Central memory CD8-positive, alpha-beta T cell (primary cell): ENCODE measurements around the gene ZNF414.
"Not testable (repeated sequence)": the region's sequence is repeated elsewhere in the genome, so short reads cannot be mapped to it uniquely, and the experiment has no call there.

ENCODE experiments used
- ATAC-seq: fragments of 150-1000 bp; cut with Tn5 transposase; replicated peaks from 2 replicates; pipeline ENCODE4 v1.10.0; 2022; ENCODE audit warnings: mild to moderate bottlenecking, moderate FRiP score, moderate number of reproducible peaks; ENCODE audit not compliant: poor library complexity, severe bottlenecking; ENCODE audit errors: extremely low read depth
- DNase-seq, 2 donors: peaks; one replicate each; pipeline ENCODE4 v3.0.0; 2021; ENCODE audit warnings: low spot score in 2 of 2
- H3K27ac Mint-ChIP-seq: one replicate; pipeline ENCODE4 v1.8.0; 2022; ENCODE audit warnings: low read depth, mild to moderate bottlenecking, moderate library complexity, mixed read lengths
- H3K27me3 Mint-ChIP-seq: one replicate; pipeline ENCODE4 v1.8.0; 2022; ENCODE audit warnings: mixed read lengths
- H3K36me3 Mint-ChIP-seq: one replicate; pipeline ENCODE4 v1.8.0; 2022; ENCODE audit warnings: mild to moderate bottlenecking, moderate library complexity, mixed read lengths; ENCODE audit not compliant: insufficient read depth
- H3K4me1 Mint-ChIP-seq: one replicate; pipeline ENCODE4 v1.8.0; 2022; ENCODE audit warnings: mixed read lengths
- H3K4me3 Mint-ChIP-seq: one replicate; pipeline ENCODE4 v1.8.0; 2022; ENCODE audit warnings: mild to moderate bottlenecking, moderate library complexity, mixed read lengths
- H3K9me3 Mint-ChIP-seq: one replicate; pipeline ENCODE4 v1.8.0; 2022; ENCODE audit warnings: mixed read lengths

ZNF414 gene

DNA sequence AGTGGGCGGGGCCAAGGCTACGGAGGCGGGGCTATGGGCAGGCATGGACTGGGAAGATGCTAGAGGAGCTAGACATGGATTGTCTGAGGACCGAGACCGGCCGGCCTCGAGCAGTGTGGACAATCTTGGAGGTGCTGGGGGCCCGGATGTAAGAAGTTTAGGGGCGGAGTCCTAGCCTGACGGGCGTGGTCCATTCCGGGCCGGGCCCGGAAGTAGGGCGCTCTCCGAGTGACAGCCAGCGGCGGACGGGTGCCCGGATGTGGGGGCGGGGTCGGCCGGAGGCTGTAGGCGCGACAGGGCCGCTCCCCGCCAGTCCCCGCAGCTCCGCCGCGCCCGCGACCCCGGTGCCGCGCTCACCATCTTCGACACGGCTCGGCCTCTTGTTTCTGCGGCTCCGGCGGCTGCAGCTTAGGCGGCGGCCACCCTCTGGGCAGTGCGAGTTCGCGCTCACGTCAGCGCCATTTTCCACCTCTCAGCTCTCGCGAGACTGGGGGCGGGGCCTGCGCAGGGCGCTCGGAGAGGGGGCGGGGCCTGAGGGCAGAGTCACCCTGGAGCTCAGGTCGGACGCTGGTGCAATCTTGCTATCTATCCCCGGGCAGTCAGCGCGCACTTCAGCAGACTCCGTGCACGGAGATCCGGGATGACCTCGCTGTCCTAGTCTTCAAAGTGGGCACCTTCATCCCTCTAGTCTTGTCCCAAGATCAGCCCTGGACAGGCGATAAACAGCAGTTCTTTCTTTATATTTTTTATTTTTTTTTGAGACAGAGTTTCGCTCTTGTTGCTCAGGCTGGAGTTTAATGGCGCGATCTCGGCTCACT lies at the start of gene ZNF414:
TSS of gene ZNF414 (minus strand) at position 481 of the 818 bp plus-strand sequence. CDS start at position 360, 121 bp downstream.
- H3K9me3 Mint-ChIP-seq = no peaks in the 10 kb centered on the region
- H3K27me3 Mint-ChIP-seq = no peaks in the 10 kb centered on the region
- peaks cover 46% of the 10 kb centered on the region for H3K4me1 Mint-ChIP-seq
- peak; percentile 95 to 98 for DNase-seq
- peak within 1 kb of the TSS; percentile 92 for H3K4me3 Mint-ChIP-seq
- ATAC-seq = peak; percentile 80
- H3K27ac Mint-ChIP-seq = peak within 1 kb of the TSS; percentile 99
- peaks cover 41% of the 10 kb centered on the region for H3K36me3 Mint-ChIP-seq

GRCh38 chr19:8561075-8561764 lies 47.3 kb upstream of the ZNF414 start:
- Mint-ChIP-seq H3K9me3 (no peaks in the 10 kb centered on the region), H3K4me3 (peak overlapping the region; percentile 19), H3K36me3 (peaks cover 51% of the 10 kb centered on the region), H3K27ac (peak overlapping the region; percentile 96), H3K4me1 (peaks cover 63% of the 10 kb centered on the region), H3K27me3 (no peaks in the 10 kb centered on the region)
- ATAC-seq (no peak), DNase-seq (no peak)

GRCh38 chr19:8558325-8558724 lies 44.4 kb upstream of the ZNF414 start:
- H3K36me3 Mint-ChIP-seq = peaks cover 64% of the 10 kb centered on the region
- peaks cover 50% of the 10 kb centered on the region for H3K4me1 Mint-ChIP-seq
- H3K27ac Mint-ChIP-seq = peak overlapping the region; percentile 89
- DNase-seq (no peak), ATAC-seq (no peak)
- no peaks in the 10 kb centered on the region for H3K27me3 Mint-ChIP-seq
- peak overlapping the region; percentile 51 for H3K4me3 Mint-ChIP-seq
- H3K9me3 Mint-ChIP-seq = no peaks in the 10 kb centered on the region

GRCh38 chr19:8557642-8558238 lies 43.8 kb upstream of the ZNF414 start:
- Mint-ChIP-seq H3K4me3 (peak overlapping the region; percentile 51), H3K27ac (peak overlapping the region; percentile 89), H3K4me1 (peaks cover 48% of the 10 kb centered on the region), H3K36me3 (peaks cover 65% of the 10 kb centered on the region), H3K9me3 (no peaks in the 10 kb centered on the region), H3K27me3 (no peaks in the 10 kb centered on the region)
- no peak for DNase-seq
- ATAC-seq = no peak

- peaks cover 58% of the 10 kb centered on the region for H3K36me3 Mint-ChIP-seq
These were observed 39.8 kb upstream of the ZNF414 start for GRCh38 chr19:8553729-8554128.

DNA sequence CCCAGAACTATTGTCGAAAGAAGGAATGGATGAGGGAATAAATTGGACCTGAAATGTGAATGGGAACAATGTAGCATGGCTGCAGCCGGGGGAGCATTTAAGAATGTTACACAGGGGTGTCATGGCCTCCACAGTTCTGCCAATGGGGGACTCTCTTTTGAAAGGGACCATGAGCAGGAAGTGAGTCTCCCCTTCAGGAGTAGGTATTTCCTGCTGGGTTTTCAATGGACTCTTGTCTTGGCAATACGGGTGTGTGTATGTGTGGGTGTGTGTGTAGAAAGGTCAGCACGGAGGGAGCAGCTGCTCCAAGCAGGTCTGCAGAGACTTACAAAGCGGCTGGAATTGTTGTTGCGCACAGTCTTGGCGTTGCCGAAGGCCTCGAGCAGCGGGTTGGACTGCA lies 38.8 kb upstream of the ZNF414 start:
- ATAC-seq (no peak), DNase-seq (no peak)
- peaks cover 36% of the 10 kb centered on the region for H3K4me1 Mint-ChIP-seq
- no peaks in the 10 kb centered on the region for H3K27me3 Mint-ChIP-seq
- H3K36me3 Mint-ChIP-seq = peaks cover 66% of the 10 kb centered on the region
- H3K27ac Mint-ChIP-seq = peak overlapping the region; percentile 30
- H3K4me3 Mint-ChIP-seq = no peak overlapping the region
- H3K9me3 Mint-ChIP-seq = no peaks in the 10 kb centered on the region

More at GRCh38 chr19:8553729-8554128, 39.8 kb upstream of the ZNF414 start:
- not testable (repeated sequence) for ATAC-seq, H3K27me3 Mint-ChIP-seq, DNase-seq, H3K9me3 Mint-ChIP-seq, H3K4me3 Mint-ChIP-seq
- Mint-ChIP-seq H3K4me1 (peaks cover 40% of the 10 kb centered on the region), H3K27ac (peak overlapping the region; percentile 82)

GRCh38 chr19:8550070-8550469 lies 36.1 kb upstream of the ZNF414 start:
- no peak overlapping the region for H3K4me3 Mint-ChIP-seq
- no peaks in the 10 kb centered on the region for H3K9me3 Mint-ChIP-seq
- no peak for DNase-seq
- peaks cover 29% of the 10 kb centered on the region for H3K4me1 Mint-ChIP-seq
- no peak for ATAC-seq
- no peaks in the 10 kb centered on the region for H3K27me3 Mint-ChIP-seq
- peaks cover 70% of the 10 kb centered on the region for H3K36me3 Mint-ChIP-seq
- no peak overlapping the region for H3K27ac Mint-ChIP-seq

DNA sequence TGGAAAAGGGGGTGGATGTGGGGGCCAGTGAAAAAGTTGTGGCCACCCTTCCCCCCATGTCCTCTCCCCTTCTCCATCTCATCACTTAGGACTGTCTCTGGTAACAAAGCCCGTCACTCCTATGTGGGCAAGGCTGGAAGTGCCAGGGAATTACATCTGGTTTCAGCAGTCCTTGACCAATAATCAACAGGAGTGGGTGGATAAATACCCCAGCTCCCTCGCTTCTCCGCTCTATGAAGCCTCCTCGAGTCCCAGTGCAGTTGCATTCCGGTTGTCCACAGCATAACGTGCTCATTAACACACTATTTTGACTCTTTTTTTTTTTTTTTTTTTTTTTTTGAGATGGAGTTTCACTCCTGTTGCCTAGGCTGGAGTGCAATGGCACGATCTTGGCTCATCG lies 31.8 kb upstream of the ZNF414 start:
- Mint-ChIP-seq H3K9me3 (no peaks in the 10 kb centered on the region), H3K36me3 (peaks cover 64% of the 10 kb centered on the region), H3K27ac (peak overlapping the region; percentile 71), H3K27me3 (no peaks in the 10 kb centered on the region), H3K4me3 (no peak overlapping the region), H3K4me1 (peaks cover 9% of the 10 kb centered on the region)
- DNase-seq (no peak), ATAC-seq (no peak)

GRCh38 chr19:8544168-8544567 lies 30.2 kb upstream of the ZNF414 start:
- ATAC-seq (no peak), DNase-seq (no peak)
- no peak overlapping the region for H3K27ac Mint-ChIP-seq
- H3K36me3 Mint-ChIP-seq = peaks cover 74% of the 10 kb centered on the region
- no peaks in the 10 kb centered on the region for H3K9me3 Mint-ChIP-seq
- H3K4me1 Mint-ChIP-seq = peaks cover 9% of the 10 kb centered on the region
- no peaks in the 10 kb centered on the region for H3K27me3 Mint-ChIP-seq
- H3K4me3 Mint-ChIP-seq = no peak overlapping the region

DNA sequence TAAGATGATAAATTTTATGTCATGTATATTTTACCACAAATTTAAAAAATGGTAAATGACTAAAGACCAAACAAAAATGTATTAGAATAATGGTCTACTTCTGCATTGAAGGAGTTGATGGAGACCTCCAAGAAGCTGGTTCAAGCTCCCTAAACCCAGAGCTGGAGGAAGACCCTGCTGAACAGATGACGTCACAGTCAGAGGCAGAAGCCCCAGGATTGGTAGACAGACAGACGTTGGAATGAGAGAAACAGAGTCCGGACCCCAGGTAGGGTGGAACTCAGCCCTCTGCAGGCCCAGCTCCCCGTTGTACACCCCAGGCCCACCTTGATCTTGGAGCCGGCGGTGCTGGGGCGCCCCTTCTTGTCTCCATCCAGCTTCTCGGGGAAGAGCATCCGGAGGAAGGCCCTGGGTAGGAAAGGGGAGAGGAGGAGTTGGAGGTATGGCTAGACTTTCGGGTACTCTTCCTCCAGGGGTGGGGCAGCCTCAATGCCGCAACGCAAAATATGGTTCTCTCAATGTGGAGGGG lies 25.7 kb upstream of the ZNF414 start:
- Mint-ChIP-seq H3K9me3 (no peaks in the 10 kb centered on the region), H3K4me3 (no peak overlapping the region), H3K36me3 (peaks cover 67% of the 10 kb centered on the region), H3K27ac (no peak overlapping the region), H3K4me1 (peaks cover 10% of the 10 kb centered on the region), H3K27me3 (no peaks in the 10 kb centered on the region)
- ATAC-seq (no peak), DNase-seq (no peak)

DNA sequence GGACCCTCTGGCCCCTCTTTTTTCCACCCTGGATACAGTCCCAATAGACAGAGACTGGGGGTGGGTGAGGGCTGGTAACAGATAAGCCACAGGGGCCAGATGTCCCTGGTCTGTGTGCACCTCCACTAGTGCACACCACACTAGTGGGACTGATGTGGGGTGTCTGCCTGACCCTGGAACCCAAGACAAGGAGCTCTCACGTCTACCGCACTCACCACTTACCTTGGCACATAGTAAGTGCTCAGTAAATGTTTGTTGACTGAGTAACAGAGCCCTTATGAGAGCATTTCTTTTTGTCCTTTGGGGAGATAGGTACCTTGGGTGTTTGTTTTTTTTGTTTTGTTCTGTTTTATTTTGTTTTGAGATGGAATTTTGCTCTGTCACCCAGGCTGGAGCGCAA lies 23.1 kb upstream of the ZNF414 start:
- no peaks in the 10 kb centered on the region for H3K27me3 Mint-ChIP-seq
- no peaks in the 10 kb centered on the region for H3K9me3 Mint-ChIP-seq
- H3K27ac Mint-ChIP-seq = no peak overlapping the region
- ATAC-seq (no peak), DNase-seq (no peak)
- peaks cover 12% of the 10 kb centered on the region for H3K4me1 Mint-ChIP-seq
- H3K4me3 Mint-ChIP-seq = no peak overlapping the region
- peaks cover 74% of the 10 kb centered on the region for H3K36me3 Mint-ChIP-seq

GRCh38 chr19:8536282-8536681 lies 22.3 kb upstream of the ZNF414 start:
- H3K36me3 Mint-ChIP-seq = peaks cover 75% of the 10 kb centered on the region
- H3K4me3 Mint-ChIP-seq = no peak overlapping the region
- peaks cover 13% of the 10 kb centered on the region for H3K4me1 Mint-ChIP-seq
- peak overlapping the region; percentile 52 for H3K27ac Mint-ChIP-seq
- H3K27me3 Mint-ChIP-seq = no peaks in the 10 kb centered on the region
- no peaks in the 10 kb centered on the region for H3K9me3 Mint-ChIP-seq
- DNase-seq (no peak), ATAC-seq (no peak)
